Adrenal gland (tissue), 5 donors: ENCODE results near the gene SLC37A1.

Experiments used
- POLR2A ChIP-seq, 2 donors: fragments of 450-650 bp; IDR thresholded peaks; one replicate each; pipeline ENCODE4 v1.6.1; 2017; ENCODE audit warnings: antibody characterized with exemption in 2 of 2, mild to moderate bottlenecking in 2 of 2, moderate library complexity in 1 of 2
- TF ChIP-seq, protein P1 (sequence below), 6 experiments: fragments of 450-650 bp in 4 of 6; fragments of 200-600 bp in 2 of 6; sonication (generic) in 1 of 6; IDR thresholded peaks; 1 replicate in 5 of 6; 2 replicates in 1 of 6; pipeline versions ENCODE4 v1.5.1 to v1.8.0; 2016 to 2021; ENCODE audit warnings: antibody characterized with exemption in 6 of 6, mild to moderate bottlenecking in 2 of 6, moderate library complexity in 1 of 6
- donor health status: DM: no; HTN: no; CAD: no.

- TF ChIP-seq POLR2A (IDR thresholded peaks at IDR 0.05), result no peak
- TF ChIP-seq, protein P1, sequence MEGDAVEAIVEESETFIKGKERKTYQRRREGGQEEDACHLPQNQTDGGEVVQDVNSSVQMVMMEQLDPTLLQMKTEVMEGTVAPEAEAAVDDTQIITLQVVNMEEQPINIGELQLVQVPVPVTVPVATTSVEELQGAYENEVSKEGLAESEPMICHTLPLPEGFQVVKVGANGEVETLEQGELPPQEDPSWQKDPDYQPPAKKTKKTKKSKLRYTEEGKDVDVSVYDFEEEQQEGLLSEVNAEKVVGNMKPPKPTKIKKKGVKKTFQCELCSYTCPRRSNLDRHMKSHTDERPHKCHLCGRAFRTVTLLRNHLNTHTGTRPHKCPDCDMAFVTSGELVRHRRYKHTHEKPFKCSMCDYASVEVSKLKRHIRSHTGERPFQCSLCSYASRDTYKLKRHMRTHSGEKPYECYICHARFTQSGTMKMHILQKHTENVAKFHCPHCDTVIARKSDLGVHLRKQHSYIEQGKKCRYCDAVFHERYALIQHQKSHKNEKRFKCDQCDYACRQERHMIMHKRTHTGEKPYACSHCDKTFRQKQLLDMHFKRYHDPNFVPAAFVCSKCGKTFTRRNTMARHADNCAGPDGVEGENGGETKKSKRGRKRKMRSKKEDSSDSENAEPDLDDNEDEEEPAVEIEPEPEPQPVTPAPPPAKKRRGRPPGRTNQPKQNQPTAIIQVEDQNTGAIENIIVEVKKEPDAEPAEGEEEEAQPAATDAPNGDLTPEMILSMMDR (IDR thresholded peaks at IDR 0.05), result no peak
These were observed 73.4 kb downstream of the SLC37A1 start for GRCh38 chr21:42587036-42587435.
